A673 (cell line): ENCODE results near the gene SPSB3. TPM values are rescaled to one million over a fixed set of nuclear protein-coding genes. Genes with fewer than 3 reads are reported as not detected.

Experiments
- BruUV-seq: library from RNA; stranded (reverse); fragments of 400-500 nt; replicated peaks from 2 replicates; lab custom pipeline; 2021; lab: Mats Ljungman, UMichigan
- CTCF ChIA-PET: fragments of 300-600 bp; sonication (Branson Sonifier 250); formaldehyde crosslinking; loops from one replicate; lab custom pipeline; 2022; ENCODE audit warnings: antibody characterized with exemption; lab: Charles Lee
- POLR2A ChIA-PET: fragments of 300-600 bp; sonication (Branson Sonifier 250); formaldehyde crosslinking; loops from one replicate; lab custom pipeline; 2022; ENCODE audit warnings: antibody characterized with exemption; ENCODE audit not compliant: low non-redundant PET; lab: Charles Lee
- DNase-seq: peaks from one replicate; pipeline ENCODE4 v3.0.0-alpha.2; 2015; ENCODE audit warnings: low spot score
- H3K27ac ChIP-seq: fragments of 200-600 bp; sonication (generic); 2 replicates; pipeline ENCODE4 v1.5.1; 2016; ENCODE audit warnings: mixed run types, low read depth, mild to moderate bottlenecking, mixed read lengths, antibody characterized with exemption, low read length; ENCODE audit not compliant: poor library complexity, severe bottlenecking
- H3K27me3 ChIP-seq: fragments of 200-600 bp; sonication (generic); replicated peaks from 2 replicates; pipeline ENCODE4 v1.6.1; 2017; ENCODE audit warnings: mixed run types, low read depth, mild to moderate bottlenecking, mixed read lengths, antibody characterized with exemption, low read length; ENCODE audit not compliant: insufficient read depth, poor library complexity
- H3K36me3 ChIP-seq: fragments of 200-600 bp; sonication (generic); 2 replicates; pipeline ENCODE4 v1.6.1; 2016; ENCODE audit warnings: mixed run types, mild to moderate bottlenecking, mixed read lengths, antibody characterized with exemption, low read length; ENCODE audit not compliant: insufficient read depth, poor library complexity, severe bottlenecking
- H3K4me1 ChIP-seq: fragments of 200-600 bp; sonication (generic); 2 replicates; pipeline ENCODE4 v1.6.1; 2017; ENCODE audit warnings: mixed run types, mild to moderate bottlenecking, mixed read lengths, antibody characterized with exemption, low read length; ENCODE audit not compliant: insufficient read depth, poor library complexity, severe bottlenecking
- H3K4me3 ChIP-seq: fragments of 200-600 bp; sonication (generic); 2 replicates; pipeline ENCODE4 v1.5.1; 2016; ENCODE audit warnings: low read depth, mixed run types, mild to moderate bottlenecking, mixed read lengths, low read length; ENCODE audit not compliant: poor library complexity, severe bottlenecking
- H3K9me3 ChIP-seq: fragments of 200-600 bp; sonication (generic); 2 replicates; pipeline ENCODE4 v1.6.1; 2016; ENCODE audit warnings: mixed run types, low read depth, mild to moderate bottlenecking, mixed read lengths, antibody characterized with exemption, low read length; ENCODE audit not compliant: poor library complexity, severe bottlenecking
- EZH2 ChIP-seq: fragments of 200-600 bp; sonication (generic); IDR thresholded peaks from 2 replicates; pipeline ENCODE4 v1.6.1; 2017; ENCODE audit warnings: borderline replicate concordance, low read depth, mild to moderate bottlenecking, mixed read lengths, antibody characterized with exemption, low read length; ENCODE audit not compliant: poor library complexity, severe bottlenecking
- intact Hi-C: fragments of 100-400 bp; cut with micrococcal nuclease; formaldehyde crosslinking; loops from one replicate; pipeline ENCODE4 v1.10.0; 2022; ENCODE audit not compliant: unreplicated experiment
- total RNA-seq: library from RNA; stranded (reverse); gene quantifications from 2 replicates; pipeline ENCODE4 v1.2.3, GENCODE V29; 2021
- TF ChIP-seq, protein P1 (sequence below): fragments of 300-800, 200-600 bp; sonication (generic); conservative IDR thresholded peaks from 2 replicates; pipeline ENCODE4 v1.5.1; 2017; ENCODE audit warnings: low read depth, mild to moderate bottlenecking, antibody characterized with exemption, low read length, moderate library complexity, mixed read lengths

Gene SPSB3
- total RNA-seq, 1 experiment from 2014 or later, result 15.0 TPM

DNA sequence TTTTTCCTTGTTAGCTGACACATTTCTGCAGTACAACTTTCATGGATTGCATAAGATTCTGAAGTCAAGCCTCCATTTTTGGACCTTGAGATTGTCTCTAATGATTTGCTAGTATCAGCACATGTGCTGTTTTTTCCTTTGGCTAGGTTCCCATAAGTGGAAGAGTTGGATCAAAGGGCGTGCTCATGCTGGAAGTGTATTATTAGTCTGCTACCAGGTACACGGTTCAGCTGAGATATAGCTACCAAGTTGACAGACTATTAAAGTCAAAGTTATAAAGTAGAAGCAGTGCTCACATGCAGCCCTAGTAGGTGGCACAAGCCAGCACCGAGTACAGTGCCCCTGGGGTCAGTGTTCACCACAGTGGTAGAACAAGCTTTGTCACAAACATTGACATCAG is 47.8 kb upstream of the SPSB3 start:
- Histone ChIP-seq H3K4me3 (no peak overlapping the region), H3K27me3 (no peaks in the 10 kb centered on the region), H3K27ac (no peak overlapping the region), H3K9me3 (no peaks in the 10 kb centered on the region), H3K4me1 (peaks cover 12% of the 10 kb centered on the region), H3K36me3 (no peaks in the 10 kb centered on the region)
- CTCF ChIA-PET, result no interaction called here
- BruUV-seq, result no TSS peak
- TF ChIP-seq, protein P1, sequence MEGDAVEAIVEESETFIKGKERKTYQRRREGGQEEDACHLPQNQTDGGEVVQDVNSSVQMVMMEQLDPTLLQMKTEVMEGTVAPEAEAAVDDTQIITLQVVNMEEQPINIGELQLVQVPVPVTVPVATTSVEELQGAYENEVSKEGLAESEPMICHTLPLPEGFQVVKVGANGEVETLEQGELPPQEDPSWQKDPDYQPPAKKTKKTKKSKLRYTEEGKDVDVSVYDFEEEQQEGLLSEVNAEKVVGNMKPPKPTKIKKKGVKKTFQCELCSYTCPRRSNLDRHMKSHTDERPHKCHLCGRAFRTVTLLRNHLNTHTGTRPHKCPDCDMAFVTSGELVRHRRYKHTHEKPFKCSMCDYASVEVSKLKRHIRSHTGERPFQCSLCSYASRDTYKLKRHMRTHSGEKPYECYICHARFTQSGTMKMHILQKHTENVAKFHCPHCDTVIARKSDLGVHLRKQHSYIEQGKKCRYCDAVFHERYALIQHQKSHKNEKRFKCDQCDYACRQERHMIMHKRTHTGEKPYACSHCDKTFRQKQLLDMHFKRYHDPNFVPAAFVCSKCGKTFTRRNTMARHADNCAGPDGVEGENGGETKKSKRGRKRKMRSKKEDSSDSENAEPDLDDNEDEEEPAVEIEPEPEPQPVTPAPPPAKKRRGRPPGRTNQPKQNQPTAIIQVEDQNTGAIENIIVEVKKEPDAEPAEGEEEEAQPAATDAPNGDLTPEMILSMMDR, result no peak
- TF ChIP-seq EZH2, result no peak
- no peak for DNase-seq
- intact Hi-C loops, result no loop called here
- POLR2A ChIA-PET, result no interaction called here

DNA sequence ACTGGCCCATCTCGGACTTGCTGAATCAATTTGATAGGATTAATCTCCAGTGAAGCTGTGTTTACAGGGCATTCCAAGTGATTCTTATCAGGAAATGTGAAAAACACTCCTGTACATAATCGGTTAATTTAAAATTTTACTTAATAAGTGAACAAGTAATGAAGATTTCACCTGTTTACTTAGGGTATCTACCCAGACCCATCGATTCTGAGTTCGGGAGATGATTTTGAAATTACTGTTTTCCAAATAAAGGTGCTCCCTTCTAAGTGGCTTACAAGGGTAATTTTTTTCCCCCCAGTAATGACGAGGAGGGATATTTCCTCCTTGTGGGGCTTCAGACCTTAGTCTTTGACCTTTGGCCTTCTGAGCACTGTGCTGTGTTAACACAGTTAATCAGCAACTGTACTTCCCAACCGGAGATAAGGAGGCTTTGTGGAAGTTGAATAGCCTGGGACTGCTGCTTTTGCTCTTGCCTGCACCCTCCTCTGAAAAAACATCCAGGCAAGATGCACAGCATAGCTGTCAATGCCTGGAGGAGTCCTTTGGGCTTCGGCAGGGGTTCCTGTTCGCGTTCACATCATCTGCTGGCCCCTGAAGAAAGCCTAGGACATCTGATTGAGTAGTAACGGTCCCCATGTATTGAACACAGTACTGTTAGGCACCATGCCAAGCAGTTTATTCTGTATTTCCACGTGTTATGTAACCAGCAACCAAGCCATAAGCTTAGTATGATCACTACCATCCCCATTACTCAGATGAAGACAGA is 46.5 kb upstream of the SPSB3 start:
- TF ChIP-seq, protein P1, result no peak
- TF ChIP-seq EZH2, result no peak

DNA sequence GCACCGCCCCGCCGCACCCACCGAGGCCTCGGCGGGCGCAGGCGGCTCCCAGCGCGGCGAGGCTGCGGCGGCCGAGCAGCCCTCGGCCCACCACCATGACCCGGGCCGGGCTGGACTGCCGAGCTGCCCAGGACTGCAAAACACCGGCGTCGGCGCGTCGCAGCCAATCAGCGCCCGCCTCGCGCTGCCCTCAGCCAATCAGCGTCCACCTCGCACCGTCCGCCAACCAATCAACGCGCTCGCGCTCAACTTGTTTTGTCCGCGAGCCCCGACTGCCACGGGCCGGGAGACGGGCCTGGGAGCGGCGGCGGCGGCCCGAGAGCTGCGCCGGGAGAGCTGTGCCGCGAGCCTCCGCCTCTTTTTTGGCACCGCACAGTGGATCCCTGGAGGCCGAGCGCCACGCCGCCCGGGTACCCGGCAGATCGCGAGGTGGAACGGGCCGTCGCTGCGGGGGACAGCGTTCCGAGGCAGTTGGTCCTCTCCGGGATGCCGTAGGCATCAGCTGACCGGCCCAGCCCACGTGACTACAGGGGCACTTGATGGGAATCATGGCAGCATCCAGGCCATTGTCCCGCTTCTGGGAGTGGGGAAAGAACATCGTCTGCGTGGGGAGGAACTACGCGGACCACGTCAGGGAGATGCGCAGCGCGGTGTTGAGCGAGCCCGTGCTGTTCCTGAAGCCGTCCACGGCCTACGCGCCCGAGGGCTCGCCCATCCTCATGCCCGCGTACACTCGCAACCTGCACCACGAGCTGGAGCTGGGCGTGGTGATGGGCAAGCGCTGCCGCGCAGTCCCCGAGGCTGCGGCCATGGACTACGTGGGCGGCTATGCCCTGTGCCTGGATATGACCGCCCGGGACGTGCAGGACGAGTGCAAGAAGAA is 44.6 kb upstream of the SPSB3 start, which contains the start of the genes FAHD1 and HAGH:
FAHD1 (plus strand) TSS at position 516 of the 883 bp plus-strand sequence; CDS start at position 549, 33 bp downstream.
HAGH (minus strand) TSS at position 135 of the 883 bp plus-strand sequence; CDS start at position 97, 38 bp downstream.
- Histone ChIP-seq H3K9me3 (no peaks in the 10 kb centered on the region), H3K4me1 (peaks cover 12% of the 10 kb centered on the region), H3K36me3 (no peaks in the 10 kb centered on the region), H3K4me3 (peak within 1 kb of the TSS; percentile 90), H3K27ac (peak within 1 kb of the TSS; percentile 75), H3K27me3 (no peaks in the 10 kb centered on the region)
- CTCF ChIA-PET, result interaction anchor here (0.6 kb wide), 1 partner anchor 15 kb away, joined by 4 read pairs; no protein-coding TSS in a partner anchor
- POLR2A ChIA-PET, result no interaction called here
- intact Hi-C loops, result loop anchor here (10.0 kb wide), 1 partner anchor 52 kb away; the partner anchor contains the start of genes EME2, MRPS34 and NME3
- TF ChIP-seq, protein P1, result no peak
- no peak for TF ChIP-seq EZH2
- DNase-seq, result peak; percentile 95
- BruUV-seq, result no TSS peak

More for the DNA sequence above, 46.5 kb upstream of the SPSB3 start:
- ChIA-PET POLR2A (no interaction called here), CTCF (no interaction called here)
- H3K36me3 ChIP-seq, result no peaks in the 10 kb centered on the region
- H3K27me3 ChIP-seq, result no peaks in the 10 kb centered on the region
- DNase-seq, result no peak
- intact Hi-C loops, result loop anchor here (10.0 kb wide), 1 partner anchor 54 kb away; the partner anchor contains the start of genes EME2, MRPS34 and NME3
- no peaks in the 10 kb centered on the region for H3K9me3 ChIP-seq
- peak overlapping the region; percentile 90 for H3K4me3 ChIP-seq
- BruUV-seq, result no TSS peak
- H3K4me1 ChIP-seq, result peaks cover 12% of the 10 kb centered on the region
- H3K27ac ChIP-seq, result no peak overlapping the region
